Activated CD4-positive, alpha-beta T cell treated with anti-CD3 and anti-CD28 coated beads, Interleukin-2, amount 50 U/mL, for 16 hours (primary cell): ENCODE measurements around the gene SLC35F2.
"Not testable (repeated sequence)": the region's sequence is repeated elsewhere in the genome, so short reads cannot be mapped to it uniquely, and the experiment has no call there.

Source experiments
- DNase-seq: peaks from one replicate; pipeline ENCODE4 v3.0.0-alpha.2; 2020

SLC35F2 gene

GRCh38 chr11:107836851-107837250 lies 21.7 kb downstream of the SLC35F2 start:
- DNase-seq: no peak

- DNase-seq: no peak
These were observed 23.6 kb downstream of the SLC35F2 start for GRCh38 chr11:107834995-107835394.

- not testable (repeated sequence) for DNase-seq
These were observed 24.7 kb downstream of the SLC35F2 start for GRCh38 chr11:107833926-107834325.

GRCh38 chr11:107830915-107831540 lies 27.6 kb downstream of the SLC35F2 start:
- DNase-seq: no peak

- no peak for DNase-seq
These were observed 31.5 kb downstream of the SLC35F2 start for GRCh38 chr11:107827041-107827440.

- DNase-seq: no peak
These were observed 32.7 kb downstream of the SLC35F2 start for GRCh38 chr11:107825875-107826274.

GRCh38 chr11:107824668-107825369 lies 33.8 kb downstream of the SLC35F2 start:
- no peak for DNase-seq

GRCh38 chr11:107821199-107821927 lies 37.2 kb downstream of the SLC35F2 start:
- DNase-seq: no peak

GRCh38 chr11:107819361-107820014 lies 39.1 kb downstream of the SLC35F2 start:
- no peak for DNase-seq

- DNase-seq: no peak
These were observed 40.1 kb downstream of the SLC35F2 start for GRCh38 chr11:107818491-107818890.

- no peak for DNase-seq
These were observed 42.6 kb downstream of the SLC35F2 start for GRCh38 chr11:107816028-107816427.

GRCh38 chr11:107810875-107811274 lies 47.7 kb downstream of the SLC35F2 start:
- DNase-seq: no peak

GRCh38 chr11:107808521-107808920 lies 50.1 kb downstream of the SLC35F2 start:
- DNase-seq: no peak

GRCh38 chr11:107804971-107805370 lies 53.6 kb downstream of the SLC35F2 start:
- DNase-seq: no peak

- no peak for DNase-seq
These were observed 54.4 kb downstream of the SLC35F2 start for GRCh38 chr11:107804211-107804610.

GRCh38 chr11:107801641-107802040 lies 56.9 kb downstream of the SLC35F2 start:
- DNase-seq: no peak

- peak; percentile 80 for DNase-seq
These were observed 59.2 kb downstream of the SLC35F2 start for GRCh38 chr11:107799218-107799859.

- DNase-seq: no peak
These were observed 66.5 kb downstream of the SLC35F2 start for GRCh38 chr11:107792049-107792443.

GRCh38 chr11:107791343-107792048 lies 67.1 kb downstream of the SLC35F2 start:
- no peak for DNase-seq

- no peak for DNase-seq
These were observed 68.8 kb downstream of the SLC35F2 start for GRCh38 chr11:107789767-107790166.

GRCh38 chr11:107787733-107788132 lies 70.9 kb downstream of the SLC35F2 start:
- DNase-seq: no peak

- peak; percentile 67 for DNase-seq
These were observed 73.2 kb downstream of the SLC35F2 start for GRCh38 chr11:107785401-107785800.
